GM12878 (cell line): ENCODE measurements around the gene LIMD2. TPM values are rescaled to one million over a fixed set of nuclear protein-coding genes. Genes with fewer than 3 reads are reported as not detected.
A peak's percentile ranks its signal among the peaks of the same experiment; 100 is the strongest.

Source experiments
- ATAC-seq: fragments of 200-7000 bp; cut with Tn5 transposase; 3 replicates; pipeline ENCODE4 v1.9.1; 2020; ENCODE audit warnings: mild to moderate bottlenecking, moderate library complexity
- BruUV-seq: library from RNA; stranded (reverse); fragments of 400-500 nt; replicated peaks from 2 replicates; lab custom pipeline; 2021; lab: Mats Ljungman, UMichigan
- CTCF ChIA-PET: fragments of 300-600 bp; sonication (Branson Sonifier 250); formaldehyde crosslinking; extraction: SDS; loops from one replicate; lab custom pipeline; 2021; ENCODE audit warnings: inconsistent platforms; lab: Yijun Ruan, JAX
- POLR2A ChIA-PET: fragments of 350-600 bp; formaldehyde crosslinking; extraction: SDS; loops from one replicate; lab custom pipeline; 2021; ENCODE audit warnings: inconsistent platforms; lab: Charles Lee
- RAD21 ChIA-PET: fragments of 300-600 bp; sonication (Branson Sonifier 250); formaldehyde crosslinking; loops from one replicate; lab custom pipeline; 2023; ENCODE audit warnings: antibody characterized with exemption; ENCODE audit not compliant: unreplicated experiment; lab: Charles Lee
- SMC1A ChIA-PET: fragments of 300-600 bp; sonication (Branson Sonifier 250); formaldehyde crosslinking; loops from one replicate; lab custom pipeline; 2023; ENCODE audit not compliant: unreplicated experiment, uncharacterized antibody; lab: Charles Lee
- DNase-seq: peaks from one replicate; pipeline ENCODE4 v3.0.0-alpha.2; 2011; ENCODE audit warnings: low read depth, low spot score
- FAIRE-seq: peaks from 3 replicates; lab custom pipeline; 2011; peaks lifted over from hg19 to GRCh38; lab: Jason Lieb, UNC
- H2AFZ ChIP-seq: 2 replicates; pipeline ENCODE4 v1.6.0; 2011; ENCODE audit warnings: low read depth, low read length, control low read depth; ENCODE audit not compliant: control insufficient read depth
- H3K27ac ChIP-seq: 2 replicates; pipeline ENCODE4 v1.5.1; 2011; ENCODE audit warnings: control low read depth; ENCODE audit not compliant: control insufficient read depth, insufficient read depth
- H3K27me3 ChIP-seq, 2 experiments: replicated peaks in 1 of 2; 2 replicates each; pipeline versions ENCODE4 v1.6.0 to v1.6.1; 2011; ENCODE audit warnings: low read length in 1 of 2; ENCODE audit not compliant: control insufficient read depth in 2 of 2, insufficient read depth in 2 of 2
- H3K36me3 ChIP-seq, 2 experiments: 2 replicates each; pipeline ENCODE4 v1.5.1; 2011; ENCODE audit warnings: low read length in 1 of 2; ENCODE audit not compliant: control insufficient read depth in 2 of 2, insufficient read depth in 2 of 2
- H3K4me1 ChIP-seq: 2 replicates; pipeline ENCODE4 v1.6.1; 2011; ENCODE audit warnings: mild to moderate bottlenecking, low read length, moderate library complexity, mixed read lengths; ENCODE audit not compliant: control insufficient read depth, insufficient read depth
- H3K4me2 ChIP-seq: 2 replicates; pipeline ENCODE4 v1.6.0; 2011; ENCODE audit warnings: control low read depth; ENCODE audit not compliant: control insufficient read depth, insufficient read depth
- H3K4me3 ChIP-seq: fragments of 200-600 bp; sonication (generic); 2 replicates; pipeline ENCODE4 v1.5.1; 2016
- H3K79me2 ChIP-seq: 2 replicates; pipeline ENCODE4 v1.6.0; 2011; ENCODE audit warnings: low read length; ENCODE audit not compliant: control insufficient read depth, insufficient read depth
- H3K9ac ChIP-seq: 2 replicates; pipeline ENCODE4 v1.8.0; 2011; ENCODE audit warnings: low read length, control low read depth, mixed read lengths; ENCODE audit not compliant: control insufficient read depth, insufficient read depth
- H3K9me3 ChIP-seq: replicated peaks from 3 replicates; pipeline ENCODE4 v1.5.1; 2011; ENCODE audit warnings: mild to moderate bottlenecking, low read length; ENCODE audit not compliant: control insufficient read depth, insufficient read depth
- H4K20me1 ChIP-seq: 2 replicates; pipeline ENCODE4 v1.6.0; 2011; ENCODE audit not compliant: control insufficient read depth, insufficient read depth
- EGR1 ChIP-seq, 2 experiments: IDR thresholded peaks; 1 replicate in 1 of 2; 2 replicates in 1 of 2; pipeline ENCODE4 v1.6.1; 2011 to 2012; ENCODE audit warnings: low read depth in 2 of 2, low read length in 2 of 2, borderline replicate concordance in 1 of 2, mild to moderate bottlenecking in 1 of 2, moderate library complexity in 1 of 2
- ESRRA ChIP-seq: IDR thresholded peaks from 2 replicates; pipeline ENCODE4 v1.6.1; 2012; ENCODE audit warnings: mild to moderate bottlenecking, low read length, improper control_type of control experiment
- POLR2AphosphoS5 ChIP-seq: IDR thresholded peaks from 2 replicates; pipeline ENCODE4 v1.6.1; 2011; ENCODE audit warnings: mild to moderate bottlenecking, low read length, inconsistent platforms
- ZSCAN29 ChIP-seq: fragments of 450-650 bp; IDR thresholded peaks from 2 replicates; pipeline ENCODE4 v1.6.1; 2017; ENCODE audit warnings: mild to moderate bottlenecking, moderate library complexity
- WGBS: methylation state at CpG from one replicate; pipeline ENCODE4 v1.1.6; 2016; ENCODE audit warnings: low lambda C conversion rate; ENCODE audit not compliant: insufficient replicate concordance, insufficient coverage; ENCODE audit errors: missing lambda C conversion rate; 5-methylcytosine and 5-hydroxymethylcytosine counted together
- in situ Hi-C: fragments of 300-500 bp; cut with MboI; formaldehyde crosslinking; loops from 9 replicates; pipeline ENCODE4 v1.14.3; 2018; ENCODE audit warnings: mixed read lengths
- intact Hi-C: fragments of 100-400 bp; cut with micrococcal nuclease; formaldehyde crosslinking; loops from one replicate; pipeline ENCODE4 v1.14.2; 2022; ENCODE audit not compliant: unreplicated experiment
- polyA plus RNA-seq, 11 experiments: library from polyadenylated mRNA; depleted of rRNA in 4 of 11; unstranded in 6 of 11; stranded (reverse) in 5 of 11; fragments of >200 nt; fragmentation: Nextera tagmentation in 4 of 11; fragmentation: Illumina TruSeq in 1 of 11; extraction: Ambion mirVana in 4 of 11; extraction: Trizol in 1 of 11; gene quantifications; 1 replicate in 1 of 11; 2 replicates in 10 of 11; pipeline versions ENCODE4 v1.2.1 to v1.2.3, GENCODE V29; 2011 to 2016; ENCODE audit warnings: inconsistent platforms in 2 of 11, missing spikeins in 2 of 11, low read depth in 1 of 11
- total RNA-seq, 4 experiments: library from RNA; depleted of rRNA in 3 of 4; stranded (reverse); fragments of >200 nt in 3 of 4; fragmentation: Illumina TruSeq in 1 of 4; extraction: Trizol in 1 of 4; gene quantifications; 2 replicates each; pipeline versions ENCODE4 v1.2.1 to v1.2.3, GENCODE V29; 2013 to 2021
- TF ChIP-seq, protein P1 (sequence below): fragments of 450-650 bp; IDR thresholded peaks from 2 replicates; pipeline ENCODE4 v1.6.1; 2018; ENCODE audit warnings: mild to moderate bottlenecking, low read depth, moderate library complexity; ENCODE audit not compliant: partially characterized antibody

LIMD2 gene
- total and polyA plus RNA-seq, 10 of the 15 experiments (the other 5 are each of a cell fraction or from before 2014, with no cell fraction given): 1.1 to 339 (median 181) TPM

DNA sequence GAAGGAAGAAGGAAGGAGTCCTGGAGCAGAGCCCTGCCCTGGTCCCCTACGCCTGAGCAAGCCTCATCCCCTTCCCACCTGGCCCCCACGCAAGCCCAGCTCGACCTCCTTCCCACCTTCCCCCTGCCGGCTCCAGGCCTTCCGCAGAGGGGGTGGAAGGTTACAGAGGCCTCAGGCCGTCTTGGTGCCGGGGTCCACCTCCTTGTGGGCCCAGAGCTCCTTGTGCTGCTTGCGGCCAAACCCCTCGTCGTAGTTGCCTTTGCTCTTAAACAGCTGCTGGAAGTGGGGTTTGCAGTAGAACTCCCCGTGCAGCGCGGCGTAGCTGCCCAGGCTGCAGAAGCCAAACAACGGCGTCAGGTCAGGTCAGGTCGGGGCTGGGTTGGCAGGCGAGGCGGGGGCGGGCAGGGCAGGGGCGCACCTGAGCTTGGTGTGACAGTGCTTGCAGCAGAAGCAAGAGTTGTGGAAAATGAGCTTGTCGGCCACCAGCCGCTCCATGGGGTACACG, 1.5 kb downstream of the LIMD2 start:
- under 1% methylated on average over 24 of the region's 24 CpGs for WGBS
- in situ Hi-C loops: no loop called here
- BruUV-seq: no TSS peak
- TF ChIP-seq ESRRA (no peak), ZSCAN29 (no peak), POLR2AphosphoS5 (peak; percentile 24; the same call in 1 of the 2 replicates), EGR1 (IDR thresholded peaks at IDR 0.05; ENCODE audit: borderline replicate concordance in 1 of 2, low read depth in 2 of 2, low read length in 2 of 2) (peak in 1 of 2 experiments; percentile 26; a peak in 1 of 3 replicates)
- TF ChIP-seq, protein P1, sequence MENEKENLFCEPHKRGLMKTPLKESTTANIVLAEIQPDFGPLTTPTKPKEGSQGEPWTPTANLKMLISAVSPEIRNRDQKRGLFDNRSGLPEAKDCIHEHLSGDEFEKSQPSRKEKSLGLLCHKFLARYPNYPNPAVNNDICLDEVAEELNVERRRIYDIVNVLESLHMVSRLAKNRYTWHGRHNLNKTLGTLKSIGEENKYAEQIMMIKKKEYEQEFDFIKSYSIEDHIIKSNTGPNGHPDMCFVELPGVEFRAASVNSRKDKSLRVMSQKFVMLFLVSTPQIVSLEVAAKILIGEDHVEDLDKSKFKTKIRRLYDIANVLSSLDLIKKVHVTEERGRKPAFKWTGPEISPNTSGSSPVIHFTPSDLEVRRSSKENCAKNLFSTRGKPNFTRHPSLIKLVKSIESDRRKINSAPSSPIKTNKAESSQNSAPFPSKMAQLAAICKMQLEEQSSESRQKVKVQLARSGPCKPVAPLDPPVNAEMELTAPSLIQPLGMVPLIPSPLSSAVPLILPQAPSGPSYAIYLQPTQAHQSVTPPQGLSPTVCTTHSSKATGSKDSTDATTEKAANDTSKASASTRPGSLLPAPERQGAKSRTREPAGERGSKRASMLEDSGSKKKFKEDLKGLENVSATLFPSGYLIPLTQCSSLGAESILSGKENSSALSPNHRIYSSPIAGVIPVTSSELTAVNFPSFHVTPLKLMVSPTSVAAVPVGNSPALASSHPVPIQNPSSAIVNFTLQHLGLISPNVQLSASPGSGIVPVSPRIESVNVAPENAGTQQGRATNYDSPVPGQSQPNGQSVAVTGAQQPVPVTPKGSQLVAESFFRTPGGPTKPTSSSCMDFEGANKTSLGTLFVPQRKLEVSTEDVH: no peak
- TF ChIP-seq, all 136 proteins: peak for 2
- DNase-seq (no peak), ATAC-seq (peak; percentile 0; the same call in 1 of the 3 replicates), FAIRE-seq (no peak)
- Histone ChIP-seq H3K27me3 (no peaks in the 10 kb centered on the region), H2AFZ (no peak overlapping the region), H3K4me3 (peak overlapping the region; percentile 88), H3K4me2 (peak overlapping the region; percentile 84), H3K9ac (peak overlapping the region; percentile 86), H3K27ac (peak overlapping the region; percentile 94), H3K36me3 (peaks cover 12 to 14% of the 10 kb centered on the region in 2 experiments; a peak in 3 of 4 replicates), H4K20me1 (no peaks in the 10 kb centered on the region), H3K4me1 (peaks cover 40% of the 10 kb centered on the region), H3K9me3 (no peaks in the 10 kb centered on the region), H3K79me2 (peaks cover 62% of the 10 kb centered on the region)
- intact Hi-C loops: loop anchor here (2.0 to 10.0 kb wide), 4 partner anchors 128 to 274 kb away; partner anchors contain the start of genes DCAF7, FTSJ3, PSMC5 and SMARCD2
- SMC1A ChIA-PET: interaction anchor here (0.7 to 2.5 kb wide), 13 partner anchors 12 to 273 kb away, joined by 3 to 11 read pairs (median 3); partner anchors contain the start of genes CCDC47, DDX42, FTSJ3 and MAP3K3
- POLR2A ChIA-PET: interaction anchor here (0.8 to 2.7 kb wide), 11 partner anchors 10 to 148 kb away, joined by 3 to 23 read pairs (median 4); partner anchors contain the start of genes CCDC47, DCAF7, DDX42 and MAP3K3
- CTCF ChIA-PET: interaction anchor here (0.5 to 2.9 kb wide), 27 partner anchors 8 to 168 kb away, joined by 3 to 11 read pairs (median 4); partner anchors contain the start of gene CCDC47
- RAD21 ChIA-PET: interaction anchor here (0.8 to 3.2 kb wide), 16 partner anchors 10 to 273 kb away, joined by 3 to 24 read pairs (median 4); partner anchors contain the start of genes CCDC47, DDX42, MAP3K3 and STRADA
